H4 (cell line): Measurements from ENCODE around the gene GFRA4. TPM values are rescaled to one million over a fixed set of nuclear protein-coding genes. Genes with fewer than 3 reads are reported as not detected.

ENCODE experiments used
- DNase-seq: peaks from one replicate; pipeline ENCODE4 v3.0.0-alpha.2; 2015; ENCODE audit warnings: low spot score
- total RNA-seq: library from RNA; depleted of rRNA; stranded (reverse); fragments of >200 nt; shearing (Covaris generic); gene quantifications from 2 replicates; pipeline ENCODE4 v1.2.3, GENCODE V29; 2014; rRNA removed

GFRA4 gene
- total RNA-seq: not detected in 2 replicates

- no peak for DNase-seq
These were observed at the start of gene GFRA4 for GRCh38 chr20:3663031-3663701. TSS of gene GFRA4 (minus strand) at chr20:3663399. CDS start at chr20:3663399, 0 bp downstream.

GRCh38 chr20:3712279-3712873 lies 49.2 kb upstream of the GFRA4 start, which contains the start of gene SIGLEC1:
TSS of gene SIGLEC1 (minus strand) at chr20:3712600. CDS start at chr20:3707128, 5,472 bp downstream.
- DNase-seq: no peak

- DNase-seq: no peak
These were observed 48.3 kb upstream of the GFRA4 start for GRCh38 chr20:3711484-3711941.

- DNase-seq: peak; percentile 37
These were observed 47.7 kb upstream of the GFRA4 start for GRCh38 chr20:3710703-3711483.

GRCh38 chr20:3710011-3710466 lies 46.8 kb upstream of the GFRA4 start:
- no peak for DNase-seq

- DNase-seq: no peak
These were observed 44.3 kb upstream of the GFRA4 start for GRCh38 chr20:3707508-3707899.

GRCh38 chr20:3706774-3707507 lies 43.7 kb upstream of the GFRA4 start:
- DNase-seq: no peak

- no peak for DNase-seq
These were observed 43.0 kb upstream of the GFRA4 start for GRCh38 chr20:3705970-3706739.

- no peak for DNase-seq
These were observed 42.3 kb upstream of the GFRA4 start for GRCh38 chr20:3705491-3705969.

- no peak for DNase-seq
These were observed 40.9 kb upstream of the GFRA4 start for GRCh38 chr20:3704087-3704486.

GRCh38 chr20:3702611-3703391 lies 39.6 kb upstream of the GFRA4 start:
- no peak for DNase-seq

GRCh38 chr20:3701061-3701998 lies 38.1 kb upstream of the GFRA4 start:
- no peak for DNase-seq

- DNase-seq: no peak
These were observed 35.8 kb upstream of the GFRA4 start for GRCh38 chr20:3699037-3699436.

- no peak for DNase-seq
These were observed 35.4 kb upstream of the GFRA4 start for GRCh38 chr20:3698591-3699001.

GRCh38 chr20:3697588-3698305 lies 34.5 kb upstream of the GFRA4 start:
- DNase-seq: no peak

GRCh38 chr20:3696745-3697587 lies 33.8 kb upstream of the GFRA4 start:
- DNase-seq: no peak

GRCh38 chr20:3696200-3696599 lies 33.0 kb upstream of the GFRA4 start:
- DNase-seq: no peak
